BE2C (cell line): ENCODE measurements around the gene STAT5A.

ENCODE experiments used
- DNase-seq: peaks from one replicate; pipeline ENCODE4 v3.0.0-alpha.2; 2020
- H3K27me3 ChIP-seq: fragments of 250-450 bp; sonication (Bioruptor Pico); 2 replicates; pipeline ENCODE4 v1.5.1; 2020; ENCODE audit warnings: mild to moderate bottlenecking
- H3K36me3 ChIP-seq: fragments of 250-450 bp; sonication (Bioruptor Pico); 2 replicates; pipeline ENCODE4 v1.5.1; 2020; ENCODE audit warnings: mild to moderate bottlenecking
- H3K4me1 ChIP-seq: fragments of 250-450 bp; sonication (Bioruptor Pico); 2 replicates; pipeline ENCODE4 v1.5.1; 2020
- H3K4me3 ChIP-seq: 2 replicates; pipeline ENCODE4 v1.5.1; 2011; ENCODE audit warnings: low read depth, low read length
- H3K9me3 ChIP-seq: fragments of 250-450 bp; sonication (Bioruptor Pico); 2 replicates; pipeline ENCODE4 v1.5.1; 2020
- TF ChIP-seq, protein P1 (sequence below): IDR thresholded peaks from 2 replicates; pipeline ENCODE4 v1.5.1; 2012; ENCODE audit warnings: mild to moderate bottlenecking, low read depth, low read length

STAT5A gene

GRCh38 chr17:42276359-42276608, 12.0 kb upstream of the STAT5A start, which contains the start of gene STAT5B:
Gene STAT5B, minus strand, starts transcription at chr17:42276391. Its CDS starts 44,264 bp downstream, at chr17:42232127.
- Histone ChIP-seq H3K4me1 (peaks cover 3% of the 10 kb centered on the region), H3K27me3 (no peaks in the 10 kb centered on the region), H3K36me3 (no peaks in the 10 kb centered on the region), H3K4me3 (peak within 1 kb of the TSS; percentile 85), H3K9me3 (no peaks in the 10 kb centered on the region)
- TF ChIP-seq, protein P1, sequence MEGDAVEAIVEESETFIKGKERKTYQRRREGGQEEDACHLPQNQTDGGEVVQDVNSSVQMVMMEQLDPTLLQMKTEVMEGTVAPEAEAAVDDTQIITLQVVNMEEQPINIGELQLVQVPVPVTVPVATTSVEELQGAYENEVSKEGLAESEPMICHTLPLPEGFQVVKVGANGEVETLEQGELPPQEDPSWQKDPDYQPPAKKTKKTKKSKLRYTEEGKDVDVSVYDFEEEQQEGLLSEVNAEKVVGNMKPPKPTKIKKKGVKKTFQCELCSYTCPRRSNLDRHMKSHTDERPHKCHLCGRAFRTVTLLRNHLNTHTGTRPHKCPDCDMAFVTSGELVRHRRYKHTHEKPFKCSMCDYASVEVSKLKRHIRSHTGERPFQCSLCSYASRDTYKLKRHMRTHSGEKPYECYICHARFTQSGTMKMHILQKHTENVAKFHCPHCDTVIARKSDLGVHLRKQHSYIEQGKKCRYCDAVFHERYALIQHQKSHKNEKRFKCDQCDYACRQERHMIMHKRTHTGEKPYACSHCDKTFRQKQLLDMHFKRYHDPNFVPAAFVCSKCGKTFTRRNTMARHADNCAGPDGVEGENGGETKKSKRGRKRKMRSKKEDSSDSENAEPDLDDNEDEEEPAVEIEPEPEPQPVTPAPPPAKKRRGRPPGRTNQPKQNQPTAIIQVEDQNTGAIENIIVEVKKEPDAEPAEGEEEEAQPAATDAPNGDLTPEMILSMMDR = no peak
- DNase-seq = peak; percentile 73

GRCh38 chr17:42276609-42277341, 11.5 kb upstream of the STAT5A start:
- peak; percentile 67 for DNase-seq
- H3K9me3 ChIP-seq = no peaks in the 10 kb centered on the region
- TF ChIP-seq, protein P1 = no peak
- H3K36me3 ChIP-seq = no peaks in the 10 kb centered on the region
- H3K4me3 ChIP-seq = peak overlapping the region; percentile 85
- no peaks in the 10 kb centered on the region for H3K27me3 ChIP-seq
- H3K4me1 ChIP-seq = peaks cover 3% of the 10 kb centered on the region

- peaks cover 3% of the 10 kb centered on the region for H3K4me1 ChIP-seq
- H3K36me3 ChIP-seq = no peaks in the 10 kb centered on the region
- TF ChIP-seq, protein P1 = no peak
- H3K9me3 ChIP-seq = no peaks in the 10 kb centered on the region
- DNase-seq = no peak
- peak overlapping the region; percentile 85 for H3K4me3 ChIP-seq
- no peaks in the 10 kb centered on the region for H3K27me3 ChIP-seq
Observed at GRCh38 chr17:42277342-42277712, 11.0 kb upstream of the STAT5A start.

GRCh38 chr17:42279776-42280630, 8.3 kb upstream of the STAT5A start:
- Histone ChIP-seq H3K36me3 (no peaks in the 10 kb centered on the region), H3K27me3 (no peaks in the 10 kb centered on the region), H3K9me3 (no peaks in the 10 kb centered on the region), H3K4me3 (no peak overlapping the region), H3K4me1 (peaks cover 3% of the 10 kb centered on the region; the same call in 1 of the 2 replicates)
- no peak for DNase-seq
- TF ChIP-seq, protein P1 = no peak

GRCh38 chr17:42281571-42282096, 6.7 kb upstream of the STAT5A start:
- Histone ChIP-seq H3K27me3 (no peaks in the 10 kb centered on the region), H3K36me3 (no peaks in the 10 kb centered on the region), H3K4me3 (no peak overlapping the region), H3K9me3 (no peaks in the 10 kb centered on the region), H3K4me1 (peaks cover 3% of the 10 kb centered on the region; the same call in 1 of the 2 replicates)
- TF ChIP-seq, protein P1 = no peak
- no peak for DNase-seq
